CD4-positive, alpha-beta T cell treated with Interferon gamma for 1 hour (primary cell): Measurements from ENCODE around the gene LAD1.
A peak's percentile ranks its signal among the peaks of the same experiment; 100 is the strongest.

ENCODE experiments used
- DNase-seq: peaks from one replicate; pipeline ENCODE4 v3.0.0-alpha.2; 2020

The LAD1 gene

GRCh38 chr1:201418461-201418860, 19.3 kb upstream of the LAD1 start:
- DNase-seq: no peak

- DNase-seq: no peak
These were observed 15.1 kb upstream of the LAD1 start for GRCh38 chr1:201414051-201414738.

- DNase-seq: no peak
These were observed 12.2 kb upstream of the LAD1 start for GRCh38 chr1:201411292-201411691.

- DNase-seq: no peak
These were observed 10.3 kb upstream of the LAD1 start for GRCh38 chr1:201409440-201409839.

GRCh38 chr1:201408834-201409200, 9.7 kb upstream of the LAD1 start:
- no peak for DNase-seq

GRCh38 chr1:201408176-201408833, 9.2 kb upstream of the LAD1 start:
- peak; percentile 40 for DNase-seq

- no peak for DNase-seq
These were observed 7.8 kb upstream of the LAD1 start for GRCh38 chr1:201406831-201407406.

GRCh38 chr1:201405484-201405831, 6.3 kb upstream of the LAD1 start:
- DNase-seq: no peak

- no peak for DNase-seq
These were observed 5.8 kb upstream of the LAD1 start for GRCh38 chr1:201404722-201405483.

GRCh38 chr1:201404055-201404454, 4.9 kb upstream of the LAD1 start:
- DNase-seq: no peak

GRCh38 chr1:201403359-201403758, 4.2 kb upstream of the LAD1 start:
- no peak for DNase-seq

GRCh38 chr1:201401700-201402099, 2.6 kb upstream of the LAD1 start:
- DNase-seq: no peak

- DNase-seq: no peak
These were observed 1.7 kb upstream of the LAD1 start for GRCh38 chr1:201400852-201401230.

GRCh38 chr1:201400212-201400851, 1.2 kb upstream of the LAD1 start:
- DNase-seq: no peak

GRCh38 chr1:201399352-201400126, 415 bp upstream of the LAD1 start:
- DNase-seq: no peak

GRCh38 chr1:201397675-201398074, 1.4 kb downstream of the LAD1 start:
- no peak for DNase-seq

GRCh38 chr1:201396861-201397464, 2.2 kb downstream of the LAD1 start:
- no peak for DNase-seq

- DNase-seq: no peak
These were observed 3.2 kb downstream of the LAD1 start for GRCh38 chr1:201395936-201396335.

GRCh38 chr1:201394591-201394990, 4.5 kb downstream of the LAD1 start:
- no peak for DNase-seq

GRCh38 chr1:201393076-201393475, 6.0 kb downstream of the LAD1 start:
- no peak for DNase-seq

- no peak for DNase-seq
These were observed 7.2 kb downstream of the LAD1 start for GRCh38 chr1:201391651-201392511.
